Smooth muscle cell (in vitro differentiated cells): ENCODE results near the gene LCT. TPM values are rescaled to one million over a fixed set of nuclear protein-coding genes. Genes with fewer than 3 reads are reported as not detected.
"Not testable (repeated sequence)": the region's sequence is repeated elsewhere in the genome, so short reads cannot be mapped to it uniquely, and the experiment has no call there.

Experiments
- DNase-seq: peaks from one replicate; lab custom pipeline; 2025; ENCODE audit not compliant: unreplicated experiment; lab: John Stamatoyannopoulos, UW
- H2AFZ ChIP-seq: fragments of 200-600 bp; sonication (generic); 2 replicates; pipeline ENCODE4 v1.6.0; 2016; ENCODE audit warnings: antibody characterized with exemption, low read depth, mild to moderate bottlenecking
- H3F3A ChIP-seq: fragments of 200-600 bp; sonication (generic); 2 replicates; pipeline ENCODE4 v1.6.0; 2017; ENCODE audit warnings: antibody characterized with exemption, low read depth
- H3K27ac ChIP-seq: fragments of 200-600 bp; sonication (generic); 2 replicates; pipeline ENCODE4 v1.5.1; 2016; ENCODE audit warnings: low read depth, mild to moderate bottlenecking
- H3K27me3 ChIP-seq: fragments of 200-600 bp; sonication (generic); 2 replicates; pipeline ENCODE4 v1.6.1; 2016; ENCODE audit warnings: low read depth, mild to moderate bottlenecking
- H3K36me3 ChIP-seq: fragments of 200-600 bp; sonication (generic); 2 replicates; pipeline ENCODE4 v1.5.1; 2016; ENCODE audit warnings: low read depth
- H3K4me1 ChIP-seq: fragments of 200-600 bp; sonication (generic); 2 replicates; pipeline ENCODE4 v1.5.1; 2016; ENCODE audit warnings: low read depth
- H3K4me2 ChIP-seq: fragments of 200-600 bp; sonication (generic); 2 replicates; pipeline ENCODE4 v1.6.0; 2016; ENCODE audit warnings: mild to moderate bottlenecking
- H3K4me3 ChIP-seq: fragments of 200-600 bp; sonication (generic); 2 replicates; pipeline ENCODE4 v1.5.1; 2016; ENCODE audit warnings: mild to moderate bottlenecking
- H3K79me2 ChIP-seq: fragments of 200-600 bp; sonication (generic); 2 replicates; pipeline ENCODE4 v1.6.0; 2016; ENCODE audit warnings: low read depth, mild to moderate bottlenecking
- H3K9ac ChIP-seq: fragments of 200-600 bp; sonication (generic); 2 replicates; pipeline ENCODE4 v1.6.0; 2016; ENCODE audit warnings: low read depth
- H3K9me3 ChIP-seq: fragments of 200-600 bp; sonication (generic); replicated peaks from 2 replicates; pipeline ENCODE4 v1.5.1; 2016; ENCODE audit warnings: low read depth
- H4K20me1 ChIP-seq: fragments of 200-600 bp; sonication (generic); 2 replicates; pipeline ENCODE4 v1.6.0; 2016; ENCODE audit warnings: low read depth
- WGBS: methylation state at CpG from one replicate; pipeline ENCODE4 v1.1.7; 2016; ENCODE audit warnings: low lambda C conversion rate; 5-methylcytosine and 5-hydroxymethylcytosine counted together
- polyA plus RNA-seq: library from polyadenylated mRNA; unstranded; fragments of >200 nt; fragmentation: Nextera tagmentation; extraction: Ambion mirVana; gene quantifications from 2 replicates; pipeline ENCODE4 v1.2.1, GENCODE V29; 2016
- total RNA-seq: library from RNA; depleted of rRNA; stranded (reverse); fragments of >200 nt; gene quantifications from 2 replicates; pipeline ENCODE4 v1.2.3, GENCODE V29; 2014
- TF ChIP-seq, protein P1 (sequence below): fragments of 200-600 bp; sonication (generic); IDR thresholded peaks from 2 replicates; pipeline ENCODE4 v1.5.1; 2017; ENCODE audit warnings: borderline replicate concordance, mild to moderate bottlenecking, antibody characterized with exemption; ENCODE audit not compliant: insufficient read depth, poor library complexity, severe bottlenecking

The LCT gene
- total RNA-seq = 0.04 and 0.31 TPM in 2 replicates
- polyA plus RNA-seq = 0.25 TPM in 1 of 2 replicates, not detected in the other

DNA sequence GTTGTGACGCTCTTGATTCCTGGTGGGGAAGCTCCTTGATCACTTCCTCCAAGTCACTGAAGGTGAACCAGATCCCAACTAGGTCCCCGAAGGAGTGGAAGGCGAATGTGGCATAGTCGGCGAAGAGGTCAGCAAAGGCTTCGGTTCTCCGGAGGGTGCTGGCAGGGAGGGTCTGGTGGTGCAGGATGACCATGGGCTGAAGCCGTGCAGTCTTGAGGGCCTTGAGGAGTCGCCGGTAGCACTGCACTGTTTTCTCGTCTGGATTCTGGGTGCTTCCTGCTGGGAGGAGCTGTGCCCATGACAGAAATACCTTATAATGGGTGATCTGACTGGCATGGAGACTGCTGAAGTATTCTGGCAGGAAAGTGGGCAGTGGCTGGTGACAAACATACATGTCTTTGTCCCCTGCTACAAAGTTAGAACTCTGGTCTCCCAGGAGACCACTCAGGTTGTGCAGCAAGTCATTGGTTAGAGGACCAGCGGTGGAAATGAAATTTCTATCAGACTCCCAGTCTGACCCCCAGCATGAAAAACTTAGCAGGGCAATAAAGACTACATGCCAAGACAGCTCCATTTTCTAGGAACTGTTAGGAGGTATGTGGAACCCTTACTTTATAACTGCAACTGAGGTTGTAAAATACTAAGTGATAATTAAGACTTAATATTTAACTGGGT is at the start of gene LCT:
Gene LCT, minus strand, starts transcription at position 589 of the 675 bp plus-strand sequence. Its CDS starts 15 bp downstream, at position 574.
- TF ChIP-seq, protein P1, sequence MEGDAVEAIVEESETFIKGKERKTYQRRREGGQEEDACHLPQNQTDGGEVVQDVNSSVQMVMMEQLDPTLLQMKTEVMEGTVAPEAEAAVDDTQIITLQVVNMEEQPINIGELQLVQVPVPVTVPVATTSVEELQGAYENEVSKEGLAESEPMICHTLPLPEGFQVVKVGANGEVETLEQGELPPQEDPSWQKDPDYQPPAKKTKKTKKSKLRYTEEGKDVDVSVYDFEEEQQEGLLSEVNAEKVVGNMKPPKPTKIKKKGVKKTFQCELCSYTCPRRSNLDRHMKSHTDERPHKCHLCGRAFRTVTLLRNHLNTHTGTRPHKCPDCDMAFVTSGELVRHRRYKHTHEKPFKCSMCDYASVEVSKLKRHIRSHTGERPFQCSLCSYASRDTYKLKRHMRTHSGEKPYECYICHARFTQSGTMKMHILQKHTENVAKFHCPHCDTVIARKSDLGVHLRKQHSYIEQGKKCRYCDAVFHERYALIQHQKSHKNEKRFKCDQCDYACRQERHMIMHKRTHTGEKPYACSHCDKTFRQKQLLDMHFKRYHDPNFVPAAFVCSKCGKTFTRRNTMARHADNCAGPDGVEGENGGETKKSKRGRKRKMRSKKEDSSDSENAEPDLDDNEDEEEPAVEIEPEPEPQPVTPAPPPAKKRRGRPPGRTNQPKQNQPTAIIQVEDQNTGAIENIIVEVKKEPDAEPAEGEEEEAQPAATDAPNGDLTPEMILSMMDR = no peak
- H3K79me2 ChIP-seq = no peaks in the 10 kb centered on the region

DNA sequence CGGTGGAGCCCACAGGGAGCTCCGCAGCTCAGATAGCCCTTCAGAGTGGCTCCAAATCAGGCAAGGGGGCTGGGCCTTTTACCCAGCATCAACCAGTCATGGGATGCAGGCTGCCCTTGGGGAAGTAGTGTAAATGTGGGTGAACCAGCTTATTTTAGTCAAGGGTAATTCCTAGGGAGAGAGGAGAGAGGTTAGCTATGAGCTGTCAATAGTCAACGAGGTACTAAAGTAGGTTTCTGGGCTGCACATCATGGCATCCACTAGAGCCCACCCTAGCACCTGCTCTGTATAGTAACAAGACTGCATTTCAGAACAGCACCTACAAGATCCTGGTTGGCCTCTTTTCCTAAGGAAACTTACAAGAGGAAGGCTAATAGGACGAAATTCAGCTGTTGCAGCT is 48.7 kb upstream of the LCT start:
- Histone ChIP-seq H3K27me3 (no peaks in the 10 kb centered on the region), H3K9me3 (no peaks in the 10 kb centered on the region), H3K79me2 (no peaks in the 10 kb centered on the region)

More for the DNA sequence above, at the start of gene LCT:
- no peak within 1 kb of the TSS for H2AFZ ChIP-seq
- H3K9me3 ChIP-seq = no peaks in the 10 kb centered on the region
- no peak within 1 kb of the TSS for H3K4me2 ChIP-seq
- no peaks in the 10 kb centered on the region for H3K4me1 ChIP-seq
- H3K4me3 ChIP-seq = no peak within 1 kb of the TSS
- no peak for DNase-seq
- H3K9ac ChIP-seq = no peak within 1 kb of the TSS
- no peaks in the 10 kb centered on the region for H3K36me3 ChIP-seq
- H3K27ac ChIP-seq = no peak within 1 kb of the TSS
- H3F3A ChIP-seq = no peaks in the 10 kb centered on the region
- no peaks in the 10 kb centered on the region for H4K20me1 ChIP-seq
- WGBS = 97% methylated on average over 12 of the region's 12 CpGs
- no peaks in the 10 kb centered on the region for H3K27me3 ChIP-seq

DNA sequence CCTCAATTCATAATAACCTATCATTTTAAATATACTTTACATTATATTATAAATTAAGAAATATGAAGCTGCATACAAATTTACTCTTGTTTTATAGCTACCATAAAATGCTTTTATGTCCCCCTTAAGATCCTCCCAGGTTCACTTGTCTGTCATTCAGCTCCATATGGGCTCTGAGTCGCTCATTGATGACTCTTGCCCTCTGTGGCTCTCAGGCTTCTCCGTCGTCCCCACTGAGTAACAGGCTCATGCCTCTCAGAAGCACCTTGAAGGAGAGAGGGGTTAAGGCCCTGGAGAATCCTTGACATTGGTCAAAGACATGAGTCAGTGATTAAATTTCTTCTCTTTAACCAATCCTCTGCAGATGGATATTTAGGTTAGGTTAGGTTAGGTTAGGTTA is 45.4 kb upstream of the LCT start:
- no peak overlapping the region for H3K4me2 ChIP-seq
- no peak overlapping the region for H3K27ac ChIP-seq
- H3K9me3 ChIP-seq = no peaks in the 10 kb centered on the region
- H3F3A ChIP-seq = no peaks in the 10 kb centered on the region
- no peaks in the 10 kb centered on the region for H3K36me3 ChIP-seq
- H4K20me1 ChIP-seq = no peaks in the 10 kb centered on the region
- no peak overlapping the region for H3K9ac ChIP-seq
- H3K4me3 ChIP-seq = no peak overlapping the region
- H3K4me1 ChIP-seq = no peaks in the 10 kb centered on the region
- no peak for DNase-seq
- no peaks in the 10 kb centered on the region for H3K79me2 ChIP-seq
- 67% methylated on average over 3 of the region's 3 CpGs for WGBS
- no peaks in the 10 kb centered on the region for H3K27me3 ChIP-seq
- TF ChIP-seq, protein P1 = no peak
- no peak overlapping the region for H2AFZ ChIP-seq

More for the DNA sequence above, 48.7 kb upstream of the LCT start:
- TF ChIP-seq, protein P1 = no peak
- H4K20me1 ChIP-seq = no peaks in the 10 kb centered on the region
- H3K4me2 ChIP-seq = no peak overlapping the region
- H2AFZ ChIP-seq = no peak overlapping the region
- H3F3A ChIP-seq = no peaks in the 10 kb centered on the region
- H3K36me3 ChIP-seq = no peaks in the 10 kb centered on the region
- H3K27ac ChIP-seq = no peak overlapping the region
- DNase-seq = no peak
- H3K9ac ChIP-seq = no peak overlapping the region
- 91% methylated on average over 4 of the region's 4 CpGs for WGBS
- no peaks in the 10 kb centered on the region for H3K4me1 ChIP-seq
- no peak overlapping the region for H3K4me3 ChIP-seq

DNA sequence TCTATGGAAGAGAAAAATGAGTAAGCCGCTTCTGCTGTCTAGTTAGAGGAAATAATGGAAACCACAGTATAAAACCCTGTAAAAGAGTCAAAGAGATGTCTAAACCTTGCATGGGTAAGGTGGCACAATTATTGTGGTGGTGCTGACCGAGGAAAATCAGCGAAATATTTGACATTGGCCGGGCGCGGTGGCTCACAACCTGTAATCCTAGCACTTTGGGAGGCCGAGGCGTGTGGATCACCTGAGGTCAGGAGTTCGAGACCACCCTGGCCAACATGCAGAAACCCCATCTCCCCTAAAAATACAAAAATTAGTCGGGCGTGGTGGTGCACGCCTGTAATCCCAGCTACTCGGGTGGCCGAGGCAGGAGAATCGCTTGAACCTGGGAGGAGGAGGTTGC is 39.8 kb upstream of the LCT start:
- H4K20me1 ChIP-seq, H3K9me3 ChIP-seq, H3K9ac ChIP-seq, H3F3A ChIP-seq, H3K27me3 ChIP-seq, H3K27ac ChIP-seq, H2AFZ ChIP-seq, DNase-seq, H3K36me3 ChIP-seq: not testable (repeated sequence)
- H3K4me3 ChIP-seq = peak overlapping the region; percentile 86
- WGBS = 85% methylated on average over 15 of the region's 15 CpGs
- H3K4me1 ChIP-seq = peaks cover 20% of the 10 kb centered on the region
- H3K79me2 ChIP-seq = peaks cover 11% of the 10 kb centered on the region
- peak overlapping the region; percentile 96 for H3K4me2 ChIP-seq
